GM19468 (cell line): ENCODE results near the gene GCC1.
A peak's percentile ranks its signal among the peaks of the same experiment; 100 is the strongest.
"Not testable (repeated sequence)": the region's sequence is repeated elsewhere in the genome, so short reads cannot be mapped to it uniquely, and the experiment has no call there.

ENCODE experiments used
- ATAC-seq: cut with Tn5 transposase; IDR thresholded peaks from one replicate; pipeline ENCODE4 v1.9.1; 2021; ENCODE audit warnings: mild to moderate bottlenecking, moderate library complexity, moderate number of reproducible peaks; ENCODE audit not compliant: unreplicated experiment; ENCODE audit errors: extremely low read depth

The GCC1 gene

GRCh38 chr7:127589896-127590295 is 4.5 kb upstream of the GCC1 start:
- ATAC-seq, result no peak

- no peak for ATAC-seq
Observed at GRCh38 chr7:127588697-127589482, 3.5 kb upstream of the GCC1 start.

GRCh38 chr7:127588019-127588696 is 2.8 kb upstream of the GCC1 start, which contains the start of gene ARF5:
Gene ARF5, plus strand, starts transcription at chr7:127588411. Its CDS starts 88 bp downstream, at chr7:127588499.
- ATAC-seq, result peak; percentile 44

- ATAC-seq, result no peak
Observed at GRCh38 chr7:127587663-127588018, 2.2 kb upstream of the GCC1 start.

- no peak for ATAC-seq
Observed at GRCh38 chr7:127586346-127586745, 950 bp upstream of the GCC1 start.

- no peak for ATAC-seq
Observed at GRCh38 chr7:127584648-127585043, 750 bp downstream of the GCC1 start.

- no peak for ATAC-seq
Observed at GRCh38 chr7:127582361-127582760, 3.0 kb downstream of the GCC1 start.

GRCh38 chr7:127581716-127582115 is 3.7 kb downstream of the GCC1 start:
- no peak for ATAC-seq

- no peak for ATAC-seq
Observed at GRCh38 chr7:127580612-127581011, 4.8 kb downstream of the GCC1 start.

- ATAC-seq, result no peak
Observed at GRCh38 chr7:127578711-127579275, 6.6 kb downstream of the GCC1 start.

- ATAC-seq, result no peak
Observed at GRCh38 chr7:127578036-127578684, 7.2 kb downstream of the GCC1 start.

- no peak for ATAC-seq
Observed at GRCh38 chr7:127571741-127572505, 13.5 kb downstream of the GCC1 start.

- not testable (repeated sequence) for ATAC-seq
Observed at GRCh38 chr7:127568034-127568433, 17.4 kb downstream of the GCC1 start.

GRCh38 chr7:127566242-127566641 is 19.2 kb downstream of the GCC1 start:
- ATAC-seq, result no peak

- no peak for ATAC-seq
Observed at GRCh38 chr7:127557803-127558202, 27.6 kb downstream of the GCC1 start.

GRCh38 chr7:127556404-127556803 is 29.0 kb downstream of the GCC1 start:
- ATAC-seq, result no peak

- no peak for ATAC-seq
Observed at GRCh38 chr7:127551941-127552340, 33.5 kb downstream of the GCC1 start.

- no peak for ATAC-seq
Observed at GRCh38 chr7:127550247-127550646, 35.1 kb downstream of the GCC1 start.

- ATAC-seq, result no peak
Observed at GRCh38 chr7:127546313-127546712, 39.1 kb downstream of the GCC1 start.

- ATAC-seq, result no peak
Observed at GRCh38 chr7:127541548-127541947, 43.8 kb downstream of the GCC1 start.
